GM18511 (cell line): ENCODE data around the gene PLEKHA5.
"Not testable (repeated sequence)": the region's sequence is repeated elsewhere in the genome, so short reads cannot be mapped to it uniquely, and the experiment has no call there.

Experiments used
- ATAC-seq: cut with Tn5 transposase; IDR thresholded peaks from one replicate; pipeline ENCODE4 v1.9.1; 2021; ENCODE audit warnings: mild to moderate bottlenecking, moderate library complexity; ENCODE audit not compliant: unreplicated experiment

PLEKHA5 gene

GRCh38 chr12:19167708-19168107, 38.2 kb downstream of the PLEKHA5 start:
- ATAC-seq, result no peak

GRCh38 chr12:19168644-19169043, 39.1 kb downstream of the PLEKHA5 start:
- ATAC-seq, result no peak

- ATAC-seq, result no peak
Measured at GRCh38 chr12:19169222-19169621, 39.7 kb downstream of the PLEKHA5 start.

- ATAC-seq, result not testable (repeated sequence)
Measured at GRCh38 chr12:19170286-19170685, 40.8 kb downstream of the PLEKHA5 start.

GRCh38 chr12:19171731-19172130, 42.2 kb downstream of the PLEKHA5 start:
- ATAC-seq, result no peak

- no peak for ATAC-seq
Measured at GRCh38 chr12:19177754-19178153, 48.2 kb downstream of the PLEKHA5 start.

- ATAC-seq, result no peak
Measured at GRCh38 chr12:19179986-19180385, 50.5 kb downstream of the PLEKHA5 start.

GRCh38 chr12:19181666-19182426, 52.3 kb downstream of the PLEKHA5 start:
- no peak for ATAC-seq

- ATAC-seq, result no peak
Measured at GRCh38 chr12:19183121-19183838, 53.7 kb downstream of the PLEKHA5 start.

- ATAC-seq, result no peak
Measured at GRCh38 chr12:19185262-19185929, 55.9 kb downstream of the PLEKHA5 start.

GRCh38 chr12:19186722-19187661, 57.5 kb downstream of the PLEKHA5 start:
- ATAC-seq, result peak; percentile 54

GRCh38 chr12:19189522-19189921, 60.0 kb downstream of the PLEKHA5 start:
- no peak for ATAC-seq

GRCh38 chr12:19190292-19191031, 60.9 kb downstream of the PLEKHA5 start:
- ATAC-seq, result peak; percentile 53

- no peak for ATAC-seq
Measured at GRCh38 chr12:19191089-19191488, 61.6 kb downstream of the PLEKHA5 start.

GRCh38 chr12:19191563-19191962, 62.0 kb downstream of the PLEKHA5 start:
- ATAC-seq, result no peak

- ATAC-seq, result no peak
Measured at GRCh38 chr12:19192710-19193109, 63.2 kb downstream of the PLEKHA5 start.

GRCh38 chr12:19194963-19195362, 65.4 kb downstream of the PLEKHA5 start:
- no peak for ATAC-seq

GRCh38 chr12:19196959-19197630, 67.6 kb downstream of the PLEKHA5 start:
- ATAC-seq, result no peak

GRCh38 chr12:19198272-19198671, 68.7 kb downstream of the PLEKHA5 start:
- ATAC-seq, result no peak
